Left cardiac atrium (tissue), 4 donors: Measurements from ENCODE around the gene RREB1. TPM values are rescaled to one million over a fixed set of nuclear protein-coding genes. Genes with fewer than 3 reads are reported as not detected.

Experiments
- ATAC-seq, 2 donors: fragments of 200-7000 bp; cut with Tn5 transposase; one replicate each; pipeline ENCODE4 v1.9.1; 2020; ENCODE audit warnings: mild to moderate bottlenecking in 2 of 2, moderate library complexity in 2 of 2
- DNase-seq: peaks from one replicate; pipeline ENCODE4 v3.0.0-alpha.2; 2020
- intact Hi-C, 2 donors: fragments of 100-400 bp; cut with DNase I; formaldehyde crosslinking; loops; one replicate each; pipeline versions ENCODE4 v1.14.1 to v1.15.1; 2022 to 2023
- total RNA-seq, 2 donors: library from RNA; stranded (reverse); fragmentation: NEBNext Ultra II Directional; extraction: Animal tissue kit (Norgen Biotek cat#: 25700); gene quantifications; one replicate each; pipeline ENCODE4 v1.2.1, GENCODE V29; 2021
- donor health status: DM: no; HTN: yes; CAD: no.
- donor health status: DM: no; HTN: yes; CAD: no; lungs with severe emphysema.
- donor health status: DM: yes; HTN: yes; CAD: no.
- donor health status: Dilated cardiomyopathy.

RREB1 gene
- total RNA-seq, 2 donors from 2014 or later: 34.2 to 37.6 TPM

DNA sequence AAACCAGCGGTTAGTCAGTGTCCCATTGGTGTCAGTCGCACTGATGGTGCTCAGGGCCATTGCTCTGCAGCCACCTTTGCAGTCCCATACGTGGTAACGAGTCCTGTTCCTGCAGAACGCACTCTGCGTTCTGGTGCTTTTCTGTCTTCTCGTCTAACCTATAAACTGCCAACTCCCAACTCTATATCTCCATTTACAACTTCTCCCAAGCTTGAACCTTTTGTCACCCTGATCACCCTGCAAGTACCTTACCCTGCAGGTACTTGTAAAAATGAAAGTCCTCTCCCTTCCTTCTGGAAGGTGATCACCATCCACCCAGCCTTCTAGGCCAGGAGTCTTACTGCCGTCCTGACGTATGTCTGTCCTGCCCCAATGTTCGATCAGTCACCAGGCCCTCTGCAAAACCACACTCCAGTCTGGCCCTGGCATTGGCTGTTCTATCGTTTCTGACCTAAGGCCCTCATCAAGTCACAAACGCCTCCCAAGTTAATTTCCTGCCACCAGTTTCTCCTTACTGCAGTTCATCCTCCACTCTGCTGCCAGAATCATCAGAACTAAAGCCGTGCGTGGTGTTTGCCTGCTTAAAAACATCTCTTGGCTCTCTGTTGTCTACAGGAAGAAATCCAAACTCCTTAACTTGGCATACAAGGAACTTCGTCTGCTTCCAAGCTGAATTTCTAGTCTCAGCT is 7.9 kb downstream of the RREB1 start:
- DNase-seq (no peak), ATAC-seq (peak; percentile 47 to 68)
- intact Hi-C loops: loop anchor here in 1 of 2 donors (10.0 kb wide), 2 partner anchors 119 to 381 kb away; no protein-coding TSS in a partner anchor

DNA sequence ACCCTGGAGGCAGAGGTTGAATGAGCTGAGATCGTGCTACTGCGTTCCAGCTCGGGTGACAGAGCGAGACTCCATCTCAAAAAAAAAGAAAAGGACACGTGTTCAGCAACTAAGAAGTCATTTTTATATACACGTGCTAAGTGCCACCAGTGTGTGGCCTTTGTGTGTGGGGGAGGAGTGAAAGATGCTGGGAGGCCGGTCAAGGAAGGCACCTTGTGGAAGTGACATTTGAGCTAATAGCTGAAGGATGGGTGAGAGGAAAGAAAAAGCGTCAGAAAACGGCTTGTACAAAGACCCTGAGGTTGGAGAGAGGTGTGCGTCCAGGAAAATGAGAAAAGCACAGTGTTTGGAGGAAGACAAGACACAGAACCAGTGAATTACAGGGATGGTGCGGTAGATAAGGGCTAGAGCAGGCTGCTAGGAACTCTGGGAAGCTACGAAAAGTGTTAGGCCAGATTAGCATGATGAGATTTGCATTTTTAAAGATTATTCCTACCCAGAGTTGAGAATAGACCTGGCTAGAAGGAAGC is 11.6 kb downstream of the RREB1 start:
- DNase-seq (no peak), ATAC-seq (no peak)
- intact Hi-C loops: loop anchor here in 1 of 2 donors (10.0 kb wide), 2 partner anchors 115 to 385 kb away; no protein-coding TSS in a partner anchor

DNA sequence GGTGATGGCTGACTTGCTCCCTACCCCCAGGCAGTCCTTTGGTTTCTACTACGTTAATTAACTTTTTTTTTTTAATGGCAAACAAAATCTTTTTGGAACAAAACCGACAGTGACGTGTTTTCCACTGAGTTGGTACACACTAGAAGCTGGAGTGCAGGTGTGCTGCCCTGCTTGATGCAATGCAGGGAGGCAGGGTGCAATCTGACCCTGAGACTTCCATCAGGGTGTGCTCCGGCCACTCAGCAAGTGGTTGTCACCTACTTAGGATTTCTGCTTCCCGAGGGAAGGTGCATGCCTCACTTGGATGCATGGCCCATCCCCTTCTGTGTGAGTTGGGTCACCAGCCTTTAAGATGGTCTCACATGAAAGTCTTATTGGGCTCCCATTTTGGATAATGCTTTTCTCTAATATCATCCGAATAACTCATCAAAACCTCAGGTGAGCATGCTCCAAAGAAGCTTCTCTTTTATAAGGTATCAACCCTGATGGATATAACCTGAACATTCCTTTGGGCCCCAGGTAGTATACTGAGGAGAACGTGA is 14.0 kb downstream of the RREB1 start:
- no peak for DNase-seq
- intact Hi-C loops: no loop called here
- no peak for ATAC-seq

DNA sequence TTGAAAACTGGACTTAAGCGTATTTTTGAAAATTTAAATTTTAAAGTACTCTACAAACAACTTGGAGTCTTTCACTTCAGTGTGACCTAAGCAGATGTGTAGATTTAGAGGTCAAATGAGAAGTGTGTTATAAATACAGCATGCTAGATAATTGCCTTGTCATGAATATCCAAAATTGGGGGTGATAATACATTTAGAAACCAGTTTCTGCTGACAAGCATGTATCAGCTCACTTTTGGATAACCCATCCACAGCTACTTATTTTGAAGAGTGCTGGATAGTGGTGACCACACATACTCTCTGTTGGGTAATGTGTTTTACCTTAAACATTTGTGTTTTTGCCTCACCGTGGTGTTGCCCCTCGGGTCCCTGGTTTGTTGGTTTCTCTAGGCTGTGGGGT is 14.9 kb downstream of the RREB1 start:
- DNase-seq (no peak), ATAC-seq (no peak)
- intact Hi-C loops: no loop called here

DNA sequence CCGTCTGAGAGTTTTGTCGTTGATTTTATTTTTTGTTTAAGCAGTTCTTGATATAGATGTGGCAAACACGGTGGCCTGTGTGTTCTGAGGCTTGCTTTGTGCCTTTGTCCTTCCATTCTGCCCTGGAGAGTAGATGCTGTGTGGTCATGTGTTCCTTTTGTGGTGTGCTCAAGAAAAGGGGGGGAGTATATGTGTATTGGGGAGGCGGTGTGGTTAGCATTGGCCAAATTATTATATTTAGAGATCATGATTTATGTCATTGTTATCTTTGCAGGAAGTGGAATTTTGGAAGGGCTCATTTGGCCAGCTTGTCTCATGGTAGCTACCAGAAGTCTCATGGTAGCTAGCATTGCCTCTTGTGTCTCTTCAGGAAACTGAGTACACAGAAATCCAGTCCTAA is 16.4 kb downstream of the RREB1 start:
- ATAC-seq (no peak), DNase-seq (no peak)
- intact Hi-C loops: no loop called here

DNA sequence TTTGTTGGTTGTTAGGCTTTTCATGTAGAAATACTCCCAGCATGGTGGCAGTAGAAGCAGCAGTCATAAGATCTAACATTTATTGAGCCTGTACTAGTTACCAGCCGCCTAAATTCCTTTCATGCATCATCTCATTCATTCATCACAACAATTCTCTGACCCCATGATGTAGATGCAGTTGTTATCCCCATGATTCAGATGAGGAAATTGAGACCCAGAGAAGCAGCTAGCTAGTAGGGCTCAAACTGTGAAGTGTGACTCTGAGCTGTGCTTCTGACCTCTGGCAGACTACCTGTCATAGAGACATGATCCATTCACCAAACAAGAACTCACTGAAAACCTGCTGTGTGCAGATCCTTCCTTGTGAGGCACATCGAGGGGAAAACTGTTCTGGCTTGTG is 16.9 kb downstream of the RREB1 start:
- intact Hi-C loops: no loop called here
- ATAC-seq (no peak), DNase-seq (no peak)

DNA sequence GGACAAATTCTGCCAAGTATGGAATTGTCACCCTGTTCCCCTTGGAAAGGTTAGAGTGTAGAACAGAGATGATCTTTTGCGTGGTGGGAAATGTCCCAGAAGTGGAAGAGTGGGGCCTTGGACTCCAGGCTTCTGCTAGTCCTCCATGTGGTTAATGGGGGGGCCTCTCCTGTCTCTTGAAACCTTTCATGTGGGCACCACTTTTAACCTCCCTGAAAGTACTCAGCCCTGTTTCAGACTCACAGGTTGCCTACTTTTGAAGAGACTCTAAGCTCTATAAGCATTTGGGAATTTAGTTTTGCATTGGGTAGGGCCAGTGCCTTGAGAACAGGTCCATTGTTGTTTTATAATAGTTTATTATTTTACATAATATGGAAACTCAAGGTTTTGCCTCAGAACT is 17.5 kb downstream of the RREB1 start:
- intact Hi-C loops: no loop called here
- ATAC-seq (no peak), DNase-seq (no peak)

DNA sequence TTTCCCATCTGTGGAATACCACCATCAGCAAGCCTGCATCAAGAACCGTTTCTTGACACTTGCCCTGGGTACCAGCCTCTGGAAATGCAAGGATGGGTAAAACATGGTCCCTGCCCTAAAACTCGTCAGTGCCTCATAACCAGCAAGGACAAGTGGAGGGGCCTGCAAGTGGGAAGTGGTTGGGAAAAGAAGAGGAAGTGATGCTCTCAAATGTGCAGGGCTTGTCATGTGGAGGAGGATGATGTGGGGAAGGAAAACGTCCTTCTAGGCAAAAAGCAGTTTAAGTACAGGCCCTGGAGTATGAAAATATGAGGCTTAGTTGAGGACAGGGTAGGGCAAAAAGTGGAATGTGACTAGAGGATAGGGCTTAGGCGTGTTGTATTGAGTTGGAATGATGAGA is 19.0 kb downstream of the RREB1 start:
- intact Hi-C loops: no loop called here
- DNase-seq: no peak
- peak; percentile 21 to 24 for ATAC-seq

DNA sequence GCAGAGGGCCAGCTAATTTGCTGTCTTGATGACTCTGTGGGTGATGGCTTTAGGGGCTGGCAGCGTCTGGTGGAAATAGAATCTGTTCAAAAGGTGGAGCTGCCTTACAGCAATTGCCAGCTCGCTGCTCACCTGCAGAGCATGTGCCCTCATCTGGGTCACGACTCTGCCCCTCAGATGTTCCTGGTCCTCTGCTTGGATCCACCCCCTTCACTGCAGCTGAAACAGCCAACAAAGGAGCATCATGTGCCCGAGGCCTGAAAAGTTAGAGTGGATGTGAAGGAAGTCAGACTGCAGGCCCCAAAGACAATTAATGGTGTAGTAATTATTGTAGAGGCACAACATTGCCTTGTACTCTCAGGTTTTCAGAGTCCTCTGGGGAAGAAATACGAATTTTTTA is 19.9 kb downstream of the RREB1 start:
- intact Hi-C loops: no loop called here
- DNase-seq (no peak), ATAC-seq (no peak)

DNA sequence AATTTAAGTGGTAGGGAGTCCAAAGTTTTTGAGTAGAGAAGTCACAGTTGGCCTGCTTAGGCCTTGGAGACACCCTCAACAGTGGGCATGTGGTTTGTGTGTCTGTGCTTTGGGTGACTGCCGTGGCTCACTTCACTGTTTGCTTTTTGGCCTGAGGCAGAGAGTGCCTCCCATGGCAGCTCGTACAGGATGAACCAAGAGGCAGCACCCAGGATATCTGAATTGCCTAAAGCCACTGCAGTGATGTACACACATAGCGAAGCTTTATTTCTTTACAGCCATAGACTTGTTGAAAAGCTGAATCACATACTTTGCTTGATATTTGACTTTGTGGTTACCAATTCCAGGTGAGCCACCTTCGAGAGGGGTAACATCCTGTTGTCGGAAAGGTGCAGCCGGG is 21.6 kb downstream of the RREB1 start:
- ATAC-seq: peak in 1 of 2 donors; percentile 55

DNA sequence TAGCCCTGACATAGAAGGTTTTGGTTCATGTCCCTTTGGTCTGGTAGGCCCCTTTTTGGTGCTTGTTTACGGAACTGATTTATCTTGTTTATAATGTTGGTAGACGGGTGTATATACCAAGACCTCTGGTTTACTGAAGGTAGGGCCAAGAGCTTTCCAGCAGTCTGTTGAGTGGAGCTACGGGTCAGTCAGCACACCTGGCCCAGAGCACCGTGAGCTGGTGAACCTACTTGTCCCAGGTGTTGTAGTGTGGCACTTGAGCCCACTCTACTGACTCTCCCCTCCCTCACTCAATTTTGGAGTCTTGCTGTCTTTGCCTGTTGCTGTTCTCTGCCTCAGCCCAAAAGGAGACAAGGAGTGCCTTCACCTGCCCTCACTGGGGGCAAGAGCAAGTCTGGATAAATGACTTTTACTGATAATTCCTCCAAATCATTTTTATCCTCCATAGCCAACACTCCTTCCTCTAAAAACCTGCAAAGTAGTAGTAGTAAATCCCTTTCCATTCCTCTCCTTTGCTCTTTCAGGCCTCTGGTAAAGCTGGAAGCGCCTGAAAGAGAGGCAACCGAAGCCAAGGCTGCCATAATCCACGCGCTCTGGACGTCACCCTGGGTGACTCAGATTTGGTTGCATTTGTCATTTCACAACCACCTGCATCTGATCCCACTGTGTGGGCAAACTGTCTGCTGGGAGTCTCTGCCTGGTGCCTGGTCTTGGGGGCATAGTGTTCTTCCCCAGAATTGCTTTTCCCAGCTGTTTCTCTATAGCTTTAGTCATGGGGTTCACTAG is 22.2 kb downstream of the RREB1 start:
- peak; percentile 72 to 74 for ATAC-seq
- intact Hi-C loops: no loop called here

More for the DNA sequence above, 21.6 kb downstream of the RREB1 start:
- intact Hi-C loops: no loop called here
- DNase-seq: no peak

DNA sequence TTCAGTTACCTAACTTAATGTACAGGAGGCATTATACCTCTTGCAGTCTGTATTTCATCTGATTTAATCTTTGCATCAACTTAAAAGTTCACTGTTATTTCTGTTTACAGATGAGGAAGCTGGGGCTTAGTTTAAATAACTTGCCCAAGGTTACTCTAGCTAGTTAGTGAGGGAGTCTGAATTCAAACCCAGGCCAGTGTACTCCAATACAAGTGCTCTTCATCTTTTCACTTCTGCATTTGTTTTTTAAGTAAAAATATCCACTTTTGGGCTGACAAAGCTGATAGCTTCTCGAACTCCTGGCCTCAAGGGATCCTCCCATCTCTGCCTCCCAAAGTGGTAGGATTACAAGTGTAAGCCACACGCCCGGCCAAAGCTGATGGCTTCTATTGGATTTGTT is 23.6 kb downstream of the RREB1 start:
- DNase-seq: no peak
- ATAC-seq: no peak
- intact Hi-C loops: no loop called here

More for the DNA sequence above, 22.2 kb downstream of the RREB1 start:
- peak; percentile 57 for DNase-seq

DNA sequence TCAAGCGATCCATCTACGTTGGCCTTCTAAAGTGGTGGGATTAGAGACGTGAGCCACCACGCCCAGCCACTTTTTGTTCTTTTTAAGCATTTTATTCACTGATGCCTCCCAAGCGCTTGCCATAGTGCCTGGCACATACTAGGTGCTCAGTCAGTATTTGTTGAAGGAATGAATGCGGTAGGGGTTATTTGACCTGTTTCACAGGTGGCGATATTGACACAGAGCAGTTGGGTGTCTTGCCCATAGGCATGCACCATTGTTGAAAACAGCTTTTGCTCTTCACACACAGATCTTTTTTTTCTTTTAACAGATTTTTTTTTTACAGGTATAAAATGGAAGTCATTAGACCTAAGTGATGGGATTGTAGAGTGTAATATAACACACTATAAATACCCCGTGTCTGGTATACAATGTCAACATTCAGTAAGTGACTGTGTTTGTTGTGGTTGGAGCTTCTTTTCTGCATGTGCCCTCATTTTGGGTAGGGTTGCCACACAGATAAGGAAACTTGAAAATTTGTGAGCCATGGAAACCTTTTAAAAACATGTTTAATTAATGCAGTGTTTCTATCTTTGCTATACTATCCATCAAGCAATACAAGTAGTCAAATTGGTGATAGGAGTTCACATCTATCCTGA is 24.8 kb downstream of the RREB1 start:
- no peak for ATAC-seq
- no peak for DNase-seq
- intact Hi-C loops: no loop called here

DNA sequence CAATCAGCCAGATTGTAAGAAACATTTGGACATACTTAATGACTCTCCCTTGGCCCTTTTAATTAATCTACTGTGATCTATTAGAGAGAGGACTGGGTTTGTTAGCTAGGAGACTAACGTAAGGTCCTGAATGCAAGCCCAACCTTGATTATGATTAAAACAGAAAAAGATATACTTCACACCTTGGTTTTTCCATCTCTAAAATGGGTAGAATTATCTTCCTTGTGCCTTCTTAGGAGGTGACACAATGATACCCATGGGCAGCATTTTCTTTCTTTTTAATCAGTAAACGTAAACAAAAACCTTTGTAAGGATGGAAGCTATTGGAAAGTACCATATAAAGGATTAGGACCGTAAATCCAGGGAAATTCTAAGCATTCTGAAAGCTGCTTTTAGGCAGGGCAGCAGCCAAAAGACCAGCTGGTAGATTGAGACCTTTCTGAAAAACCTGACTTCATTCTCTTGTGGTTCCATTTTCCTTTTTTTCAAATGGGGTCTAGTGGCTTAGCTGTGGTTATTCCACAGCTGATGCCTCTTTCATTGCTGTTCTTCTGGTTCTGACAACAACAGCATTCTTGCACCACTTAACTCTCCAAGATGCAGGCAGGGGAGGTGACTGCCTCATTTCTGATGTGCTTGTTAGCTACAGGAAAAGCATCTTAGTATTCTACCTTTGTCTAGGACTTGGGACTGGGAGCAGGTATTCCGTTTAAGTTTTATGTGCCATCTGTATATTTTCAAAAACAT is 27.4 kb downstream of the RREB1 start:
- ATAC-seq: no peak
- no peak for DNase-seq
- intact Hi-C loops: no loop called here

DNA sequence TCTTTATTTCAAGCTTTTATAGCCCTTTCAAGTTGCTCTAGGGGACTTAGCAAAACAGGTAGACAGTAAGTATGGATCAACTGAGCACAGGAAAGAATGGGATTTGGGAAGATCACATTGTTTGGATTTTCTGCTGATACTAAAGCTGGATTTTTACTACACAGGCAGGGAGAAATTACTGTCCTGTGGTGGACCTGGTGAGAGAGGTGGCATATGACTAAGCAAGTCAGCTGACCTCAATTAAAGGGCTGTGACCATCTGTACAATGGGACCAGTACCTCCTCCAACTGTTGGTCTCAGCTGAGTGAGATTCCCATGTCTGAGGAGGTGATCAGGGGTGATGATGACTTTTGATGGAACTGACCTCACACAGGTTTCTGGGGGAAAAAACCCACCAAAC is 28.0 kb downstream of the RREB1 start:
- intact Hi-C loops: no loop called here
- DNase-seq: no peak
- no peak for ATAC-seq

DNA sequence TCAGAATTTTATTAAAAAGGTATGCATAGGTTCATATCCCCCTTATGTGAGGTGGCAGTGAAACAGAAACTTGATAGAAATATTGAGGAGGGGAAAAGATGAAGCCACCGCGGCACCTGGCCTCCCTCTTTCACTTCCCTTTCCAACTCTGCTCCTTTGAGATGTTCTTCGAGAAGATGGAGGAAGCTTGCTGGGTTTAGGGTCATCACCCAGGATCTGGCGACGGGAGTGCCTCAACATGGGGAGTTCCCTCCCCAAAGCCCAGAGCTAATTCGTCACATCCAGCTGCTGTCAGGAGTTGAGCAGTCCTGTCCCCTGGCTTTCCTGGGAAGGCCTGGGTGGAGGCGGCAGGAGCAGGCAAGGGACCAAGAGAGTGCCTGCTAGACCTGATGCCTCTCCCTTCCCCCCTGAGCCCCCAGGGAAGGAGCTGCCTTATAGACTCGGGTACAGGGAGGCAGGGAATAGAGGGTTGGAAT is 29.1 kb downstream of the RREB1 start:
- no peak for DNase-seq
- intact Hi-C loops: no loop called here

DNA sequence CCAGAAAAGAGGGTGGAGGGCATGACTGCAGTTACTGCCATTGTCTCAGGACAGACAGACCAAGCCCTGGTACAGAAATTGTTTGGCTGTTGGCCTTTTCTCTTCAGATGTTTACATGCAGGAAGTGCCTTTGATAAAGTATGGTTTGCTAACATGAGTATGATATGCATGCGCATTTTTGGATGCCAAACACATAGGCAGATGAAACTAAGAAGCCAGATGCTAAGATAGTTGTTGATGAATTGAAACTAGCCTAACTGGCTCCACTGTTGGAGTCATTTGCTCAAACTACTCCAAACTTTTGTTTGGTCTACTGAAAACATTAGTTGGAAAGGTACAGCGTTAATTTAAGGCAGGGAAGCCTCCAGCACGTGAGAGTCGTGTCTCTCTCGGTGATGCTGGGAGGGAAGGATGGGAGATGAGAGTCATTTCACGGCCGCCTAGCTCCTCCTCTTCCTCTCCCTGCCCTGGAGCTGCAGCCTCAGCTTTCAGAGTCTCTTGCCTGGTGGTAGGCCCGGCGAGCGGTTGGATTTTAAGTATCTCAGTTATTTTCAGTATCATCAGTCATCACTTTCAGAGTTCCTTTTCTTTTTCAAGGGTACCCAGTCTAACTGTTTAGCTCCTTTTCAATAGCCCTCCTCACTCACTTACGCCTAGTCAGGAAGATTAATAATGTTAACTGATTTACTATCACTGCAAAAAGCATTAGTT is 29.7 kb downstream of the RREB1 start:
- intact Hi-C loops: loop anchor here in 1 of 2 donors (2.0 kb wide), 1 partner anchor 29 kb away; no protein-coding TSS in a partner anchor
- DNase-seq: peak; percentile 65
- ATAC-seq: peak; percentile 16 to 54

More for the DNA sequence above, 29.1 kb downstream of the RREB1 start:
- no peak for ATAC-seq

DNA sequence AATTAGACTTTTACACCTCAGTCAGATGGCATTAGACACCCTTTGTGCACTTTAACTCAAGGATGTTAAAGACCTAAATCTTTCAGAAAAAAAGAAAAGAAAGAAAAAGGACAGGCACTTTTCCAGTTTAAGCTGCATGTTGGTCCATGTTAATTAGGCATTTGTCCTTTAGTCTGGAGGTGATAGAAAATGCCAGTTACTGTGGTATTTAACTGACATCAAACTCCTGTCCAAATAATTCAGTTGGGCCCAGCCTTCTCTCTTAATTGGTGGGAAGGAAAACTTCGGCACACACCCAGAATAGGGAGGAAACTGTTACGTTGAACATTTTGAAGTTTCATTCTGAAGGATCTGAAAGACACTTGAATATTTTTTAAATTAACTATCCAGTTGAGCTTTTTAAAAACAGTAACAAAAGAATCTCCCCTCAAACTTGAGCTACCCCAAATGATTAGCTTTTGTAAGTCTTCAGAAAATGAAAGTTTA is 30.3 kb downstream of the RREB1 start:
- ATAC-seq (no peak), DNase-seq (no peak)
- intact Hi-C loops: loop anchor here in 1 of 2 donors (2.0 kb wide), 1 partner anchor 29 kb away; no protein-coding TSS in a partner anchor
